ENCODE measurements around the gene VIT.

VIT gene

GRCh38 chr2:36839976-36840617 lies 143.6 kb downstream of the VIT start:
- DNase-seq: no peak
- ATAC-seq: no peak
- Mint-ChIP-seq H3K36me3 (ENCODE audit: low read depth) (peaks cover 2% of the 10 kb centered on the region), H3K27me3 (no peaks in the 10 kb centered on the region), H3K4me1 (peaks cover 5% of the 10 kb centered on the region), H3K9me3 (no peaks in the 10 kb centered on the region), H3K27ac (no peak overlapping the region), H3K4me3 (no peak overlapping the region)

- Mint-ChIP-seq H3K36me3 (ENCODE audit: low read depth) (peaks cover 6% of the 10 kb centered on the region), H3K27me3 (no peaks in the 10 kb centered on the region), H3K4me3 (no peak overlapping the region), H3K4me1 (no peaks in the 10 kb centered on the region), H3K9me3 (no peaks in the 10 kb centered on the region), H3K27ac (no peak overlapping the region)
- no peak for DNase-seq
- no peak for ATAC-seq
Observed at GRCh38 chr2:36843838-36844237, 147.3 kb downstream of the VIT start.

- no peak overlapping the region for H3K27ac Mint-ChIP-seq
- H3K27me3 Mint-ChIP-seq: no peaks in the 10 kb centered on the region
- no peaks in the 10 kb centered on the region for H3K9me3 Mint-ChIP-seq
- H3K4me3 Mint-ChIP-seq: no peak overlapping the region
- H3K36me3 Mint-ChIP-seq (ENCODE audit: low read depth): peaks cover 24% of the 10 kb centered on the region
- ATAC-seq (no peak), DNase-seq (no peak)
- no peaks in the 10 kb centered on the region for H3K4me1 Mint-ChIP-seq
Observed at GRCh38 chr2:36849265-36849664, 152.8 kb downstream of the VIT start.

- DNase-seq: no peak
- H3K36me3 Mint-ChIP-seq (ENCODE audit: low read depth): peaks cover 29% of the 10 kb centered on the region
- no peak overlapping the region for H3K27ac Mint-ChIP-seq
- ATAC-seq: no peak
- H3K9me3 Mint-ChIP-seq: no peaks in the 10 kb centered on the region
- no peak overlapping the region for H3K4me3 Mint-ChIP-seq
- peaks cover 14% of the 10 kb centered on the region for H3K4me1 Mint-ChIP-seq
- H3K27me3 Mint-ChIP-seq: no peaks in the 10 kb centered on the region
Observed at GRCh38 chr2:36854241-36854640, 157.7 kb downstream of the VIT start.

GRCh38 chr2:36855429-36855828 lies 158.9 kb downstream of the VIT start:
- Mint-ChIP-seq H3K4me1 (peaks cover 17% of the 10 kb centered on the region), H3K4me3 (no peak overlapping the region), H3K27ac (no peak overlapping the region), H3K27me3 (no peaks in the 10 kb centered on the region), H3K9me3 (no peaks in the 10 kb centered on the region), H3K36me3 (ENCODE audit: low read depth) (peaks cover 29% of the 10 kb centered on the region)
- ATAC-seq (no peak), DNase-seq (no peak)

GRCh38 chr2:36857713-36858112 lies 161.2 kb downstream of the VIT start:
- Mint-ChIP-seq H3K4me1 (peaks cover 17% of the 10 kb centered on the region), H3K9me3 (no peaks in the 10 kb centered on the region), H3K27me3 (no peaks in the 10 kb centered on the region), H3K4me3 (no peak overlapping the region), H3K27ac (no peak overlapping the region), H3K36me3 (ENCODE audit: low read depth) (peaks cover 28% of the 10 kb centered on the region)
- ATAC-seq (no peak), DNase-seq (no peak)

GRCh38 chr2:36858551-36859365 lies 162.3 kb downstream of the VIT start:
- H3K9me3 Mint-ChIP-seq: no peaks in the 10 kb centered on the region
- peaks cover 17% of the 10 kb centered on the region for H3K4me1 Mint-ChIP-seq
- ATAC-seq: peak; percentile 83
- H3K27ac Mint-ChIP-seq: peak overlapping the region; percentile 25
- H3K36me3 Mint-ChIP-seq (ENCODE audit: low read depth): peaks cover 35% of the 10 kb centered on the region
- DNase-seq: no peak
- no peak overlapping the region for H3K4me3 Mint-ChIP-seq
- H3K27me3 Mint-ChIP-seq: no peaks in the 10 kb centered on the region

GRCh38 chr2:36859366-36859792 lies 162.9 kb downstream of the VIT start:
- Mint-ChIP-seq H3K4me1 (peaks cover 17% of the 10 kb centered on the region), H3K27me3 (no peaks in the 10 kb centered on the region), H3K36me3 (ENCODE audit: low read depth) (peaks cover 36% of the 10 kb centered on the region), H3K9me3 (no peaks in the 10 kb centered on the region), H3K4me3 (no peak overlapping the region), H3K27ac (peak overlapping the region; percentile 25)
- DNase-seq (no peak), ATAC-seq (no peak)

- Mint-ChIP-seq H3K27ac (no peak overlapping the region), H3K4me1 (peaks cover 17% of the 10 kb centered on the region), H3K4me3 (no peak overlapping the region), H3K27me3 (no peaks in the 10 kb centered on the region), H3K36me3 (ENCODE audit: low read depth) (peaks cover 47% of the 10 kb centered on the region), H3K9me3 (no peaks in the 10 kb centered on the region)
- ATAC-seq (no peak), DNase-seq (no peak)
Observed at GRCh38 chr2:36861896-36862295, 165.4 kb downstream of the VIT start.
